HCT116 (cell line): ENCODE data around the gene SYNPR. TPM values are rescaled to one million over a fixed set of nuclear protein-coding genes. Genes with fewer than 3 reads are reported as not detected.

Experiments
- ATAC-seq: fragments of 200-7000 bp; cut with Tn5 transposase; 2 replicates; pipeline ENCODE4 v1.9.1; 2020; ENCODE audit warnings: mild to moderate bottlenecking, moderate library complexity
- BruUV-seq: library from RNA; stranded (reverse); fragments of 400-500 nt; replicated peaks from 2 replicates; lab custom pipeline; 2021; lab: Mats Ljungman, UMichigan
- CTCF ChIA-PET: fragments of 300-600 bp; sonication (Branson Sonifier 250); formaldehyde crosslinking; loops from one replicate; lab custom pipeline; 2021; ENCODE audit warnings: antibody characterized with exemption; lab: Charles Lee
- POLR2A ChIA-PET: fragments of 300-600, 350-600 bp; sonication (Branson Sonifier 250); formaldehyde crosslinking; loops from one replicate; lab custom pipeline; 2021; ENCODE audit warnings: antibody characterized with exemption; lab: Charles Lee
- RAD21 ChIA-PET, 2 experiments: fragments of 300-600 bp; sonication (Branson Sonifier 250); formaldehyde crosslinking; loops; one replicate each; lab custom pipeline; 2023; ENCODE audit warnings: low total read pairs in 2 of 2; ENCODE audit not compliant: uncharacterized antibody in 2 of 2, unreplicated experiment in 2 of 2, low non-redundant PET in 1 of 2; lab: Charles Lee
- DNase-seq: peaks from one replicate; pipeline ENCODE4 v3.0.0-alpha.2; 2010; ENCODE audit warnings: low read depth, low spot score
- H2AFZ ChIP-seq: fragments of 200-600 bp; shearing (Covaris generic), sonication (generic); 2 replicates; pipeline ENCODE4 v1.6.1; 2017; ENCODE audit warnings: low read depth, mixed run types, mixed read lengths, antibody characterized with exemption, low read length; ENCODE audit not compliant: poor library complexity, severe bottlenecking
- H3K27ac ChIP-seq: 2 replicates; pipeline ENCODE4 v1.5.1; 2012; ENCODE audit warnings: low read depth, low read length
- H3K27me3 ChIP-seq: fragments of 200-600 bp; sonication (generic); 2 replicates; pipeline ENCODE4 v1.6.1; 2016; ENCODE audit warnings: mixed run types, low read length, mixed read lengths; ENCODE audit not compliant: insufficient read depth
- H3K36me3 ChIP-seq, 2 experiments: fragments of 200-500 bp in 1 of 2; fragments of 200-600 bp in 1 of 2; sonication (Bioruptor generic) in 1 of 2; sonication (generic) in 1 of 2; 2 replicates each; pipeline versions ENCODE4 v1.5.1 to v1.6.1; 2014 to 2016; ENCODE audit warnings: low read length in 2 of 2, inconsistent platforms in 1 of 2, mixed read lengths in 1 of 2, mixed run types in 1 of 2; ENCODE audit not compliant: insufficient read depth in 2 of 2, control insufficient read depth in 1 of 2
- H3K4me1 ChIP-seq, 2 experiments: fragments of 200-600 bp in 1 of 2; sonication (generic) in 1 of 2; 2 replicates each; pipeline versions ENCODE4 v1.5.1 to v1.6.1; 2012 to 2017; ENCODE audit warnings: low read length in 2 of 2, inconsistent platforms in 1 of 2, mild to moderate bottlenecking in 1 of 2, mixed read lengths in 1 of 2, mixed run types in 1 of 2, moderate library complexity in 1 of 2; ENCODE audit not compliant: insufficient read depth in 2 of 2, control insufficient read depth in 1 of 2
- H3K4me2 ChIP-seq: fragments of 200-600 bp; sonication (generic); 2 replicates; pipeline ENCODE4 v1.6.1; 2017; ENCODE audit warnings: mixed run types, low read length, mixed read lengths
- H3K4me3 ChIP-seq, 2 experiments: fragments of 200-600 bp in 1 of 2; sonication (generic) in 1 of 2; replicated peaks in 1 of 2; 2 replicates each; pipeline ENCODE4 v1.5.1; 2011 to 2016; ENCODE audit warnings: low read length in 2 of 2, control low read depth in 1 of 2, low read depth in 1 of 2, mild to moderate bottlenecking in 1 of 2, mixed read lengths in 1 of 2, mixed run types in 1 of 2
- H3K79me2 ChIP-seq: fragments of 200-600 bp; sonication (generic); 2 replicates; pipeline ENCODE4 v1.6.1; 2017; ENCODE audit warnings: mild to moderate bottlenecking, mixed run types, low read length, moderate library complexity, mixed read lengths; ENCODE audit not compliant: insufficient read depth
- H3K9ac ChIP-seq: fragments of 200-600 bp; sonication (generic); 2 replicates; pipeline ENCODE4 v1.6.1; 2016; ENCODE audit warnings: low read length, mixed read lengths
- H3K9me2 ChIP-seq: fragments of 200-600 bp; sonication (generic), shearing (Covaris generic); 2 replicates; pipeline ENCODE4 v1.6.1; 2017; ENCODE audit warnings: mixed run types, mild to moderate bottlenecking, moderate library complexity; ENCODE audit not compliant: insufficient read depth
- H3K9me3 ChIP-seq, 2 experiments: fragments of 200-500 bp in 1 of 2; fragments of 200-600 bp in 1 of 2; sonication (Bioruptor generic) in 1 of 2; sonication (generic) in 1 of 2; 2 replicates each; pipeline ENCODE4 v1.6.1; 2014 to 2017; ENCODE audit warnings: low read length in 2 of 2, mixed read lengths in 2 of 2, inconsistent platforms in 1 of 2, low read depth in 1 of 2, mild to moderate bottlenecking in 1 of 2, mixed run types in 1 of 2, moderate library complexity in 1 of 2; ENCODE audit not compliant: control insufficient read depth in 1 of 2, insufficient read depth in 1 of 2
- H4K20me1 ChIP-seq: fragments of 200-600 bp; sonication (generic), shearing (Covaris generic); 2 replicates; pipeline ENCODE4 v1.6.1; 2017; ENCODE audit warnings: mixed run types, mild to moderate bottlenecking, moderate library complexity; ENCODE audit not compliant: insufficient read depth
- CBX3 ChIP-seq: IDR thresholded peaks from 2 replicates; pipeline ENCODE4 v1.6.1; 2012; ENCODE audit warnings: low read depth
- EGR1 ChIP-seq: IDR thresholded peaks from 2 replicates; pipeline ENCODE4 v1.6.1; 2012; ENCODE audit warnings: low read depth
- EZH2 ChIP-seq: fragments of 200-600 bp; sonication (generic); IDR thresholded peaks from 2 replicates; pipeline ENCODE4 v1.6.1; 2017; ENCODE audit warnings: antibody characterized with exemption, mixed run types
- FOSL1 ChIP-seq: IDR thresholded peaks from 2 replicates; pipeline ENCODE4 v1.6.1; 2012; ENCODE audit warnings: low read depth
- JUND ChIP-seq: IDR thresholded peaks from 2 replicates; pipeline ENCODE4 v1.6.1; 2012
- POLR2A ChIP-seq: IDR thresholded peaks from 2 replicates; pipeline ENCODE4 v1.7.0; 2011; ENCODE audit warnings: borderline replicate concordance; ENCODE audit not compliant: insufficient read depth, insufficient read length; ENCODE audit errors: extremely low read depth
- SIN3A ChIP-seq: IDR thresholded peaks from 2 replicates; pipeline ENCODE4 v1.6.1; 2012; ENCODE audit warnings: low read depth
- SP1 ChIP-seq: IDR thresholded peaks from 2 replicates; pipeline ENCODE4 v1.6.1; 2012; ENCODE audit warnings: low read depth
- SRF ChIP-seq: IDR thresholded peaks from 2 replicates; pipeline ENCODE4 v1.6.1; 2012; ENCODE audit warnings: low read depth
- YY1 ChIP-seq: IDR thresholded peaks from 2 replicates; pipeline ENCODE4 v1.6.1; 2011; ENCODE audit warnings: low read length, low read depth, moderate library complexity, mild to moderate bottlenecking; ENCODE audit not compliant: insufficient replicate concordance; ENCODE audit errors: extremely low read depth
- intact Hi-C: fragments of 100-400 bp; cut with micrococcal nuclease; formaldehyde crosslinking; loops from 2 replicates; pipeline ENCODE4 v1.10.0; 2022
- total RNA-seq: library from RNA; stranded (reverse); gene quantifications from one replicate; pipeline ENCODE4 v1.2.1, GENCODE V29; 2021; ENCODE audit not compliant: unreplicated experiment
- TF ChIP-seq, protein P1 (sequence below): IDR thresholded peaks from 2 replicates; pipeline ENCODE4 v1.6.1; 2012; ENCODE audit warnings: low read depth

Gene SYNPR
- total RNA-seq, 1 experiment from 2014 or later: not detected

DNA sequence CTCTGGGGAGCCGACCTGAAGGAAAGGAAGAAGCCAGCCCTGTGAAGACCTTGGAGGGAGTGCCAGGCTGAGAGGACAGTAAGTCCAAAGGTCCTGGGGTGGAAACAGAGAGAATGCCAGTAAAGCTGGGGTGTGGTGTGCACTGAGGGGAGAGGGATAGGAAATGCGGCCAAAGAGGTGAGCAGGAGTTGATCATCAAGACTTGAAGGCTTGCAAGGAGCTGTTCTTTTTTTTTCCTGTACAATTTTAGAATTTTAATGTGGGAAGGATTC is 73.8 kb downstream of the SYNPR start (continued):
- no peak for TF ChIP-seq JUND
- TF ChIP-seq EZH2: no peak
- no peak for TF ChIP-seq SP1
- no peak for TF ChIP-seq SRF
- TF ChIP-seq, protein P1, sequence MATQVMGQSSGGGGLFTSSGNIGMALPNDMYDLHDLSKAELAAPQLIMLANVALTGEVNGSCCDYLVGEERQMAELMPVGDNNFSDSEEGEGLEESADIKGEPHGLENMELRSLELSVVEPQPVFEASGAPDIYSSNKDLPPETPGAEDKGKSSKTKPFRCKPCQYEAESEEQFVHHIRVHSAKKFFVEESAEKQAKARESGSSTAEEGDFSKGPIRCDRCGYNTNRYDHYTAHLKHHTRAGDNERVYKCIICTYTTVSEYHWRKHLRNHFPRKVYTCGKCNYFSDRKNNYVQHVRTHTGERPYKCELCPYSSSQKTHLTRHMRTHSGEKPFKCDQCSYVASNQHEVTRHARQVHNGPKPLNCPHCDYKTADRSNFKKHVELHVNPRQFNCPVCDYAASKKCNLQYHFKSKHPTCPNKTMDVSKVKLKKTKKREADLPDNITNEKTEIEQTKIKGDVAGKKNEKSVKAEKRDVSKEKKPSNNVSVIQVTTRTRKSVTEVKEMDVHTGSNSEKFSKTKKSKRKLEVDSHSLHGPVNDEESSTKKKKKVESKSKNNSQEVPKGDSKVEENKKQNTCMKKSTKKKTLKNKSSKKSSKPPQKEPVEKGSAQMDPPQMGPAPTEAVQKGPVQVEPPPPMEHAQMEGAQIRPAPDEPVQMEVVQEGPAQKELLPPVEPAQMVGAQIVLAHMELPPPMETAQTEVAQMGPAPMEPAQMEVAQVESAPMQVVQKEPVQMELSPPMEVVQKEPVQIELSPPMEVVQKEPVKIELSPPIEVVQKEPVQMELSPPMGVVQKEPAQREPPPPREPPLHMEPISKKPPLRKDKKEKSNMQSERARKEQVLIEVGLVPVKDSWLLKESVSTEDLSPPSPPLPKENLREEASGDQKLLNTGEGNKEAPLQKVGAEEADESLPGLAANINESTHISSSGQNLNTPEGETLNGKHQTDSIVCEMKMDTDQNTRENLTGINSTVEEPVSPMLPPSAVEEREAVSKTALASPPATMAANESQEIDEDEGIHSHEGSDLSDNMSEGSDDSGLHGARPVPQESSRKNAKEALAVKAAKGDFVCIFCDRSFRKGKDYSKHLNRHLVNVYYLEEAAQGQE: no peak
- TF ChIP-seq YY1: no peak
- TF ChIP-seq CBX3: no peak
- TF ChIP-seq FOSL1: no peak
- no peak for TF ChIP-seq SIN3A

DNA sequence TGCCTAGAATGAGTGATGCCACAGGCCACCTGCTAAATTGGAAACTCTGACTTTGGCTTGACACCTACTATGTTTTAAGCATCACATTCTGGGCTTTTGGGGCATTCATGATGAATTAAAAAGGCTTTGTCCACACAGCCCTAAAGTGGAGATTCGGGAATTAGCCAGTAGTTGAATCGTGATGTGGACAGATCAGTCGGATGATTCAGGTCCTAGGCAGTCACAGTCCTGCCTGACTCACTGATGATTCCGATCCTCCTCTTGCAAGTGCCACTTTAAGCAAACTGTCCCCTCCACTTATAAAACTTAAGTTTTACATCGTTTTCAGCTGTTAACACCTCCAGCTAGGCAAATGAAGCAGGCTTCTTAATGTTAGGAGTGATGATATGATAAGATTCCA is 75.3 kb downstream of the SYNPR start:
- no peak for DNase-seq
- POLR2A ChIA-PET: no interaction called here
- intact Hi-C loops: no loop called here

More for the DNA sequence above, 75.3 kb downstream of the SYNPR start:
- Histone ChIP-seq H3K4me1 (no peaks in the 10 kb centered on the region), H3K4me3 (no peak overlapping the region), H4K20me1 (no peaks in the 10 kb centered on the region), H3K9me2 (no peaks in the 10 kb centered on the region), H2AFZ (no peak overlapping the region), H3K4me2 (no peak overlapping the region), H3K36me3 (no peaks in the 10 kb centered on the region), H3K27me3 (peaks cover 20% of the 10 kb centered on the region; the same call in 1 of the 2 replicates), H3K79me2 (no peaks in the 10 kb centered on the region), H3K27ac (no peak overlapping the region), H3K9me3 (no peaks in the 10 kb centered on the region), H3K9ac (no peak overlapping the region)
- no peak for TF ChIP-seq CBX3
- TF ChIP-seq SIN3A: no peak
- TF ChIP-seq YY1: no peak
- no peak for TF ChIP-seq EGR1
- no peak for TF ChIP-seq POLR2A
- no peak for TF ChIP-seq JUND
- ChIA-PET CTCF (no interaction called here), RAD21 (no interaction called here)
- ATAC-seq: no peak
- no TSS peak for BruUV-seq
